ENCODE data around the gene HAND2. TPM values are rescaled to one million over a fixed set of nuclear protein-coding genes. Genes with fewer than 3 reads are reported as not detected.
A peak's percentile ranks its signal among the peaks of the same experiment; 100 is the strongest.

HAND2 gene
- total RNA-seq, 4 donors from 2014 or later, result 20.3 to 77.6 (median 23.7) TPM

- peak overlapping the region; percentile 84 to 87 for H3K27ac ChIP-seq
- H3K36me3 ChIP-seq, result no peaks in the 10 kb centered on the region
- peak overlapping the region; percentile 41 to 43 for H3K4me3 ChIP-seq
- peak; percentile 65 to 74 for TF ChIP-seq POLR2A (IDR thresholded peaks at IDR 0.05)
- TF ChIP-seq, protein P1, sequence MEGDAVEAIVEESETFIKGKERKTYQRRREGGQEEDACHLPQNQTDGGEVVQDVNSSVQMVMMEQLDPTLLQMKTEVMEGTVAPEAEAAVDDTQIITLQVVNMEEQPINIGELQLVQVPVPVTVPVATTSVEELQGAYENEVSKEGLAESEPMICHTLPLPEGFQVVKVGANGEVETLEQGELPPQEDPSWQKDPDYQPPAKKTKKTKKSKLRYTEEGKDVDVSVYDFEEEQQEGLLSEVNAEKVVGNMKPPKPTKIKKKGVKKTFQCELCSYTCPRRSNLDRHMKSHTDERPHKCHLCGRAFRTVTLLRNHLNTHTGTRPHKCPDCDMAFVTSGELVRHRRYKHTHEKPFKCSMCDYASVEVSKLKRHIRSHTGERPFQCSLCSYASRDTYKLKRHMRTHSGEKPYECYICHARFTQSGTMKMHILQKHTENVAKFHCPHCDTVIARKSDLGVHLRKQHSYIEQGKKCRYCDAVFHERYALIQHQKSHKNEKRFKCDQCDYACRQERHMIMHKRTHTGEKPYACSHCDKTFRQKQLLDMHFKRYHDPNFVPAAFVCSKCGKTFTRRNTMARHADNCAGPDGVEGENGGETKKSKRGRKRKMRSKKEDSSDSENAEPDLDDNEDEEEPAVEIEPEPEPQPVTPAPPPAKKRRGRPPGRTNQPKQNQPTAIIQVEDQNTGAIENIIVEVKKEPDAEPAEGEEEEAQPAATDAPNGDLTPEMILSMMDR (IDR thresholded peaks at IDR 0.05), result peak in 1 of 4 experiments; percentile 33
- no peaks in the 10 kb centered on the region for H3K9me3 ChIP-seq
- no peaks in the 10 kb centered on the region for H3K4me1 ChIP-seq
- no peaks in the 10 kb centered on the region for H3K27me3 ChIP-seq
- DNase-seq, result peak; percentile 62 to 70
- intact Hi-C loops (cut with DNase I; ENCODE audit: low total_unique reads), result loop anchor here (10.0 kb wide), 2 partner anchors 185 to 605 kb away; no protein-coding TSS in a partner anchor
Observed at GRCh38 chr4:173509036-173510001, 20.7 kb downstream of the HAND2 start.

- Histone ChIP-seq H3K9me3 (no peaks in the 10 kb centered on the region), H3K27me3 (no peaks in the 10 kb centered on the region), H3K27ac (peak overlapping the region; percentile 84 to 87), H3K4me1 (no peaks in the 10 kb centered on the region), H3K4me3 (no peak overlapping the region), H3K36me3 (no peaks in the 10 kb centered on the region)
- peak in 1 of 2 donors; percentile 17 for DNase-seq
- TF ChIP-seq, protein P1 (IDR thresholded peaks at IDR 0.05), result no peak
- TF ChIP-seq POLR2A (IDR thresholded peaks at IDR 0.05), result no peak
- intact Hi-C loops (cut with DNase I; ENCODE audit: low total_unique reads), result loop anchor here (10.0 kb wide), 2 partner anchors 184 to 606 kb away; no protein-coding TSS in a partner anchor
Observed at GRCh38 chr4:173508386-173509035, 21.5 kb downstream of the HAND2 start.

GRCh38 chr4:173507471-173508385 lies 22.3 kb downstream of the HAND2 start:
- Histone ChIP-seq H3K4me3 (no peak overlapping the region), H3K9me3 (no peaks in the 10 kb centered on the region), H3K36me3 (no peaks in the 10 kb centered on the region), H3K4me1 (no peaks in the 10 kb centered on the region), H3K27me3 (no peaks in the 10 kb centered on the region), H3K27ac (no peak overlapping the region)
- TF ChIP-seq, protein P1 (IDR thresholded peaks at IDR 0.05), result no peak
- TF ChIP-seq POLR2A (IDR thresholded peaks at IDR 0.05), result no peak
- DNase-seq, result peak in 1 of 2 donors; percentile 14
- intact Hi-C loops (cut with DNase I; ENCODE audit: low total_unique reads), result loop anchor here (10.0 kb wide), 2 partner anchors 183 to 607 kb away; no protein-coding TSS in a partner anchor

DNA sequence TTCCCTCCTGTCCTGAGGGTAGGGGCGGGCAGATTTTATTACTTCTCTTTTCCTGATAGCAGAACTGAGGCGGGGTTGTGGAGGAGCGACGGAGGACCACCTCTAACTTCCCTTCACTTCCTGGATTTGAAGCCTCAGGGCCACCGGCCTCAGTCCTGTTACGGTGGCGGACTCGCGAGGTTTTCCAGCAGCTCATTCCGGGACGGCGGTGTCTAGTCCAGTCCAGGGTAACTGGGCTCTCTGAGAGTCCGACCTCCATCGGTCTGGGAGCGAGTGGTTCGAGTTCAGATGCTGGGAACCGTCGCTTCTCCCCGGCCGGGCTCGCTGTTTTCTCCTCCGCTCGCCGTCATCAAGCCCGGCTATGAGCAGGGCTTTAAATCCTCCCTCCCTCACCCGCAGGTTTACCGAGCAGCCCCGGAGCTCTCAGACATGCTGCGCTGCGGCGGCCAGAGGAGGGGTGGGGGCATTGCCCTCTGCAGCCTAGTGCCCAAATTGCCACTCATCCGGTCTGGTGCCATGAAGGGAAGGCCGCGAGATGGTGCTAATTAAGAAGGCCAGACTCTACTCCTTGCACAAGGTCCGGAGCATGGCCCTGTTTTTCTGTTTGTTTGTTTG lies 23.3 kb downstream of the HAND2 start:
- no peaks in the 10 kb centered on the region for H3K4me1 ChIP-seq

More for the DNA sequence above, 23.3 kb downstream of the HAND2 start:
- intact Hi-C loops (cut with DNase I; ENCODE audit: low total_unique reads), result loop anchor here (10.0 kb wide), 2 partner anchors 182 to 608 kb away; no protein-coding TSS in a partner anchor
- H3K4me3 ChIP-seq, result no peak overlapping the region
- H3K27me3 ChIP-seq, result no peaks in the 10 kb centered on the region
- no peaks in the 10 kb centered on the region for H3K36me3 ChIP-seq
- peak overlapping the region in 1 of 2 donors; percentile 22 for H3K27ac ChIP-seq
- H3K9me3 ChIP-seq, result no peaks in the 10 kb centered on the region
- DNase-seq, result peak in 1 of 2 donors; percentile 13
- no peak for TF ChIP-seq POLR2A (IDR thresholded peaks at IDR 0.05)
- TF ChIP-seq, protein P1 (IDR thresholded peaks at IDR 0.05), result no peak
